Activated naive CD4-positive, alpha-beta T cell treated with Interleukin-2 at 50 U/mL for 16 hours (primary cell): ENCODE data around the gene GNA12.
"Not testable (repeated sequence)": the region's sequence is repeated elsewhere in the genome, so short reads cannot be mapped to it uniquely, and the experiment has no call there.

Experiments
- DNase-seq: peaks from one replicate; pipeline ENCODE4 v3.0.0-alpha.2; 2020

Gene GNA12

DNA sequence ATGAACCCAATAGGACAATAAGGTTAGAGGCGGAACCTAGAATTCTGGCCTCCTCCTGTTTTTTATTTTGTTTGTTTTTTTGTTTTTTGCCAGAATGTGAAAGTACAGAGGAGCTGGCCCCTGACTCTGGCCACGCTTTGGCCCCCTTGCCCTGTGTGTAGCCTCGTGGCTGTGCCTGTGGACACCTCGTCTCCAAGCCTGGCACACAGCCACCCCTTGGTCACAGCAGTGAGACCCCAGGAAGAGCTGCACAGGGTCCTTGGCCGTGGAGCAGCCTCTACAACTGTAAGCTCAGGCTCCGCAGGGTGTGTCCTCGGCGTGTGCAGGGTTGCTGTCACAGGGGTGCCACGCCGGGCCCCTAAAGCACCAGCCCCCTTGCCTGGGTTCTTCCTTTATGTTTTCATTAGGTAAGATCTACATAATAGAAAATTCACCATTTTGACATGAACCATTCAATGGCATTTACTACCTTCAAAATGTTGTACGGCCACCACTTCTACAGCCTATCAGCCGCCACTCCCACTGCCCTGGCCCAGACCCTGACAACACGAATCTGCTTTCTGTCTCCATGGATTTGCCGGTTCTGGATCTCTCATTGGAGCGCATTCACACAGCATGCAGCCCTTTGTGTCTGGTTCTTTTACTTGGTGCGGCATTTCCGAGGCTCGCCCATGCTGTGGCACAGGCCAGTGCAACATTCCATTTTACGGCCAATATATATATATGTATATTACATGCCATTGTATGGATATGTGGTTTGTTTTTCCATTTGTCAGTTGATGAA is 105.2 kb downstream of the GNA12 start:
- DNase-seq = no peak

DNA sequence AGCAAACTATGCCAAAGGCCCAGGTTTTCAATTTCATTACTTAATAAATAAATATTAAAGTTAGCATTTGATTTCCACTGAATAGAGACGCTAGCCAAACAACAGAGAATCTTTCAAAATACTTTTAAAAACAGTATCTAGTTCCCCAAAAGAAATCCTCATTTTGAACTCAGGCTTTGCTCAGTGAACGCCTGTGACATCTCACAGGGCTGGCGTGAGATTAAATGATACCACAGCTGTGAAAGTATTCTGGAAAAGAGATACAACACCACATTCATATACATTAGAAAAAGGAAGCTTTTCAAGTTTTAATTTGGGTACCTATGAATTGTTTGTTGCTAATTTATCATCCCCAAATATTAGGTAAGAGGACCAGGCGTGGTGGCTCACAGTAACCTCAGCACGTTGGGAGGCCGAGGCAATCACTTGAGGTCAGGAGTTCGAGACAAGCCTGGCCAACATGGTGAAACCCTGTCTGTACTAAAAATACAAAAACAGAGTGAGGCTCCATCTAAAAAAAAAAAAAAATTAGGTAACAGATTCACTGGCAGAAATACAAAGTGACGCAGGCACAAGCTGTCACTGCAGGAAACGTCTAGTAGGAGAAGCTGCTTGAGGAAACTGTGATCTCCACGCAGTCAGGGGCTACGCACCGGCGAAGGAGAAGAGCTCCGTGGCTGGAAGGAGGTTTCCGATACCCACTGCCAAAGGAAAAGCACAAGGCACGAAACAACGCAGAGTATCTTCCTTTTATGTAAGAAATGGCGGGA is 106.2 kb downstream of the GNA12 start:
- DNase-seq = no peak

DNA sequence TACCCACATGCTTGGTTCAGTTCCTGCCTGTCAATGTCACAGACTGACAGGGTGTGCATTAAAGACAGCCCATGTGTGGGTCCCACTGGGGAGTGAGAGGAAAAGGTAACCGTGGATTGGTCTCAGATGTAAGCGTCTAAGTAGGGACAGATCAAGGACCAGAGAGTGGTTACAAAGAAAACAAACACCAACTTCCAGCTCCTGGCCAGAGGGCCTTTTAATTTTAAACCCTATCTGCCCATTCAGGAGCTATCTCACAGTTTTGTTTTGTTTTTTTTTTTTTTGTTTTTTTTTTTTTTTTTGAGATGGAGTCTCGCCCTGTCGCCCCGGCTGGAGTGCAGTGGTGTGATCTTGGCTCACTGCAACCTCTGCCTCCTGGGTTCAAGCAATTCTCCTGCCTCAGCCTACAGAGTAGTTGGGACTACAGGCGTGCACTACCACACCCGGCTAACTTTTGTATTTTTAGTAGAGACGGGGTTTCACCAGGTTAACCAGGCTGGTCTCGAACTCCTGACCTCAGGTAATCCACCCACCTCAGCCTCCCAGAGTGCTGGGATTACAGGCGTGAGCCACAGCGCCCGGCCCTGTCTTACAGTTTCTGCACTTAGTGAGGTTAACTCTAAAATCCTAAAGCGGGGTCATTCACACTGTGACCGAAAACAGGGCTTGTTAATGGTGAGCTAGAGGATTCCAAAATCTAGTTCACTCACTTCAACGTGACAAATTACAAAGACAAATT is 106.9 kb downstream of the GNA12 start:
- not testable (repeated sequence) for DNase-seq

DNA sequence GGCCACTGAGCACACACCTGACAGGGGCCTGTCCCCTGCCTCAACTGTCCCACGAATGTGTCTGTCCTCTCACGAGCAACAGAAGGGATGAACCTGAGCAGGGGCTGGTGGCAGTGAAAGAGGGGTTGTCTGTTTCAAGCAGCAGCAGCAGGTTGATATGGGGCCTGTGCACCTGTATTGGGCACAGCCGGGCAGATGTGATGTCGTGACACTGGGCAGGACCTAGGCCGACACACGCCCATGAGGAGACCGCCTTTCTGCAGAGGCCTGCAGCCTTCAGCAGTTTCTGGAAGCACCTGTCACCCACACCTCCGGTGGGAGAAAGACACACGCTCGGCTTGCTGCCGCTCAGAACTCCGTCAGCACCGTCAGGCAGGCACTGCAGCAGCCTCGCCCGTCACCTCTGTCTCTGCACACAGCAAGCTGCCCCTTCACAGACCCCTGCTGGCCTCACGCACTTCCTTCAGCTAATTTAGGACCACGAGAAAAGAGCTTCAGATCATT is 107.6 kb downstream of the GNA12 start:
- no peak for DNase-seq

DNA sequence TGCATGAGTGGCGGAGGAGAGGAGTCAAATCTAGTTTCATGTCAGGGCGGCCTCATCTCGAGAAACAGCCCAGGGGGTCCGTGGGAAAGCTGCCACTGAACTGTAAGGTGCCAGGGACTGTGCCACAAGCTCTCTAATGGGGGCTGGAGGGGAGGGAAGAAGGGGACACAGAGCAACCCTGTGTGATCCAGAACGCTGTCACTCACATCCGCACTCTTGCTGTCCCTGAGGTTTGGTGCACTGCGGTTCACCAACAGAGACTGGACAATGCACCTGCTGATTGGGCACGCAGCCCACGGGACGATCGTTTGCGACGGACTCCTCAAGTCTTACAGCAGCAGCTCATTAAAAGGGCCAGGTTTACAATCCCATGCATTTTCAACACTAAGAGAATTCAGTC is 108.4 kb downstream of the GNA12 start:
- DNase-seq = no peak

DNA sequence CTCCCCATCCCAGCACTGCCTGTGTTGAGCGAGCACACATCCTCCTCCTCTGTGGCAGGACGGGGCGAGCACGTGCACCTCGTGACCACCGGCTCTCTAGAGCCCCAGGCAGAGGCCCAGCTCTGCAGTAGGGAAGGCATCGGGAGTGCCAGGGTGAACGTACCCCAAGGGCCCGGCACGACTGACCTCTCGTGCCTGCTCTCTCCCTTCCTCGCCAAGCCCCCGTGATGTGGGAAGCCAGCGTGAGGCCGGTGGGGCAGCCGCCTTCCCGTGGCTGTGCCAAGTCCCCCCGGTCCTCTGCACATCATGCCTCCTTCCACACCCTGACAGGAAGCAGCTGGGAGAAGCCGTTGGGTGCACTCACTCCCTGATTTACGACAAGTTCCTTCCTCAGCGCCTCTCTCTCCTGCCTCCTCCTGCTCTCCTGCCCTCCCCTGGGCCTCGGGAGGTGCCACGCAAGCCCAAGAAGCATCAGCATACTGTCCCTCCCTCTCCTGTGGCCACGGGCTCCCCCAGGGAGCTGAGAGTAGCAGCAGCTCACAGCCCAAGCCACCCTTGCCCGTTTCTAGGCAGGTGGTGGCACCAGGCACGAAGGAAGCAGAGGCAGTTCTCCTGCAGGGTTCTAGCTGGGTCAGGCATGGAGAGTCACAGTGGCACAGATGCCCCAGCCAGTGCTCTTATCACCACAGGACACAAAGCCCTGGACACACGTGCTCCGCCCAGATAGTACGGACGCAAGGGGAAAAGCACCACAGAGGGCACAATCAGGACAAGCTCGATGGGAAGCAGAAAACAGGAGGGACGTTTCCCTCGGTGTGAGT is 109.1 kb downstream of the GNA12 start:
- DNase-seq = no peak

DNA sequence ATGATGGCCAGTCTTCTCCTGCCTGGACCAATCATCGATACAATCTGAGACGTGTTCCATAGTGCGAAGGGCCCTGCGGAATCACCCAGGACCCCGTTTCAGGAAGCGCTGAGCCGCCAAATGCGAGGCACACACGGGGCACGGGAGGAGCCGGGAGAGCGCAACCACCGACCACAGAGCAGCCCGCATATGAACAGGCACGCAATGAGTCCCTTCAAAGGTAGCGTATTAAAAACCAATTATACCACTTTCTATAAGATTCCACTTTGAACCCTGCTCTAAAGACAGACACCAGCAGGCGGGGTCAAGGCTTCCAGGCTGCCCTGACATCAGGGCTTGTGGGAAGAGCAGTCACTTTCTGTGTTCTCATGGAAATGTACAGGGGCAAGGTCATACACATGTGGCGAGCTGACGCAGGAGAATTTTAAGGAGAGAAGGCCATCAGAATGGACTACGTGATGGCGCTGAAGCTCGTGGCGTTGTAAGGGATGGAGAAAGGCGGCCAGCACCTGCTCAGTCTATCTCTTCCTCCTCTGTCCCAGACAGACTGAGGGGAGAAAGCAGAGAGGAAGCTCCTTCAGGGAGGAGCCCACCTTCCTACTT is 109.9 kb downstream of the GNA12 start:
- no peak for DNase-seq

DNA sequence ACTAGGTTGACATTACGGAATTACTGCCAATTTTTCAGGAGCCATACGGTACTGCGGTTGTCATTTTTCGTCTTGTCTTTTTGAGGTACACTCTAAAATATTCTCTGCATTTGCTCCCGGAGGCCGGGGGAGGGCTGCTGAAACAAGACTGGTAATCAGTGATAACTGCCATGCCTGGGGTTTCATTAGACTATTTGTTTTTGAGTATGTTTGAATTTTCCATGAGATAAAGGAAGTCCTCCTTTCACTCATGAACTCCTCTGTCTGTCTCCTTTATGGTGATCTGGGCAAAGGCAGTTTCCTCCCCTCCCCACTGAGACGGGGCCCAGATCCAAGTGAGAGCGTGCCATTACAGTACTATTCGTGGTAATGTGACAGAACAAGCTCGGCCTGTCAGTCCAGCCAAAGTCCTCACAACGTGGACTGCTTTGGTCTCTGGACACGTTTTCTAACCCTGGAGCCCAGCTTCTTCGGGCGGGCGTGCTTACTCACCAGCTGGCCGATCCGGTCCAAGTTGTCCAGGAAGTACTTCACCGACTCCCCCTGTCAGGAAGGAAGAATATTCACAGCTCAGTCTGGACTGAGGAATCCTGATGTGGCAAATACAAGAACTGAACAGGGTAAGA is 111.0 kb downstream of the GNA12 start:
- DNase-seq = no peak

DNA sequence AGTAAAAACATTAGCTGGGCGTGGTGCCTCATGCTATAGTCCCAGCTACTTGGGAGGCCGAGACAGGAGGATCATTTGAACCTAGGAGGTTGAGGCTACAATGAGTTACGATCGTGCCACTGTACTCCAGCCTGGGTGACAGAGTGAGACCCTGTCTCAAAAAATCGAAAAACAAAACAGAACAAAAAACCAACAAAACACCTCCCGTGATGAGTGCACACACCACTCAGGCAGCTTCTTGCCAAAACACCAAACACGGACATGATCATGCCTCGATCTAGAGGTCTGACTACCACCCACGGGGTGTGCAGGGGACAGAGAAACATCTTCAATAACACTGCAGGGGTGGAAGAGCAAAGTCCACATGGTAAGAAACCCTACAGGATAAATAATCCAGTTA is 111.7 kb downstream of the GNA12 start:
- no peak for DNase-seq

DNA sequence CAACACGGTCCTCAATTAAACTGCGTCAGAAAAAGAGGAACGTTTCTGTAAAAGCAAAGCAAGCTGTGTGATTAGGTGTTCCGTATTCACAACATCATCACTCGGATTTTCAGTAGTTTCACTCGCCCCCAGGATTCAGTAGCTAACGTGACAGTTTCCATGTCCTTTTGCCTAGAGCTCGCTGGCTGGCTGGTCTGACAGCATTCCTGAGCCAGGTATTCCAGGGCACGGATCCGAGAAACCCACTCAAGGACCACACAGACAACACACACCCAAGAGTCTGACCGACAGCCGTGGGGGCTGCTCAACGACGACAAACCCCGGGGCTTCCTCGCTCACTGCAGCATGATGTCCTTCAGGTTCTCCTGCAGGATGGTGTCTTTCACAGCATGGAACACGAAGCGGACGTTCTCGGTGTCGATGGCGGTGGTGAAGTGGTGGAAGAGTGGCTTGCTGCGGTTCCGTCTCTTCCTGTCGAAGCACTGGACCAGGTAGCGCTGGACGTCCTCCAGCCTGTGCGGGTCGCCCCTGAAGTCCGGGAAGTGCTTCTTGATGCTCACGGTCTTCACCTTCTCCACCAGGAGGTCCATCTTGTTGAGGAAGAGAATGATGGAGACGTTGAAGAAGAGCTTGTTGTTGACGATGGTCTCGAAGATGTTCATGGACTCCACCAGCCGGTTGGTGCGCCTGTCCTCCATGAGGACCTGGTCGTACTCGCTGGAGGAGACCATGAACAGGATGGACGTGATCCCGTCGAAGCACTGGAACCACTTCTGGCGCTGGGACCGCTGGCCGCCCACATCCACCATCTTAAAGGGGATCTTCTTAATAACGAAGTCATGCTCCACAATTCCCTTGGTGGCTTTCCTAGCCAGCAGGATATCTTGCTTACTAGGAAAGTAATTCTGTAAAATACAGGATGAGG is 113.0 kb downstream of the GNA12 start:
- DNase-seq = no peak

DNA sequence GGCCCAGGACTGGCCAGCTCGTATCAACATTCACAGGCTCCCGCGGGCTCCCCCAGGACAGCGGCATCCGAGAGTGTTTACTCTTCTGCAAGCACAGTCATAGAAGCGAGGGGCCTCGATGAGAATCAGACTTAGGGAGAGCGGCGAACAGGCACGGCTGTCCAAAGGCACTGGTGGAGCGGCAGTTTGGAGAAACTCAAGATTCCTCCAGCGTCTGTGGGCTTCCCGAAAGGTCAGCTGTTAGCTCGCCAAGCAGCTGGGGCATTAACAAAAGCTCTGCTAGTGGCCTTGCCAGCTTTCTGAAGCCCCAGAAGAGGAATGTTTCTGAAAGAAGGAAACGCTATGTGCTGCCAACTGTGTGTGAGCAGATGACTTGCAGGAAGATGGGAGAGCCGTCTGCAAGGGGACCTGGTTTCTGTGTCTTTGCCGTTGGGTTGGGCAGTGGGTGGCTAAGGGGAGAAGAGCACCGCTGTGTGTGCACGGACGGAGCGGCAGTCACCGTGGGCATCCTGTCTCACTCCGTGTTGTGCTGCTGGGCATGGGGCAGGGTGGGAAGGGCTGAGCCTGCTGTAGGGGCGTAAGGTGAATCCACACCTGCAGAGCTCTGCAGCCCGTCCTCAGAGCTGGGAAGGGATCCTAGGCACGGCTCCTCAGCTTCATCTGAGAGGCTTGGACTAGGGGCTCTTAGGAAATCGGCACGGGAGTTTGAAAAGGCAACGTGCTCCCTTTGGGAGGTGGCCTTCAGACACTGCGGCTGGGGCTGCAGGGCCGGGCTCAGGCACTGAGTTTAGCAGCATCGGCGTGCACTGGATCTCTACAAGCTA is 114.0 kb downstream of the GNA12 start:
- no peak for DNase-seq

DNA sequence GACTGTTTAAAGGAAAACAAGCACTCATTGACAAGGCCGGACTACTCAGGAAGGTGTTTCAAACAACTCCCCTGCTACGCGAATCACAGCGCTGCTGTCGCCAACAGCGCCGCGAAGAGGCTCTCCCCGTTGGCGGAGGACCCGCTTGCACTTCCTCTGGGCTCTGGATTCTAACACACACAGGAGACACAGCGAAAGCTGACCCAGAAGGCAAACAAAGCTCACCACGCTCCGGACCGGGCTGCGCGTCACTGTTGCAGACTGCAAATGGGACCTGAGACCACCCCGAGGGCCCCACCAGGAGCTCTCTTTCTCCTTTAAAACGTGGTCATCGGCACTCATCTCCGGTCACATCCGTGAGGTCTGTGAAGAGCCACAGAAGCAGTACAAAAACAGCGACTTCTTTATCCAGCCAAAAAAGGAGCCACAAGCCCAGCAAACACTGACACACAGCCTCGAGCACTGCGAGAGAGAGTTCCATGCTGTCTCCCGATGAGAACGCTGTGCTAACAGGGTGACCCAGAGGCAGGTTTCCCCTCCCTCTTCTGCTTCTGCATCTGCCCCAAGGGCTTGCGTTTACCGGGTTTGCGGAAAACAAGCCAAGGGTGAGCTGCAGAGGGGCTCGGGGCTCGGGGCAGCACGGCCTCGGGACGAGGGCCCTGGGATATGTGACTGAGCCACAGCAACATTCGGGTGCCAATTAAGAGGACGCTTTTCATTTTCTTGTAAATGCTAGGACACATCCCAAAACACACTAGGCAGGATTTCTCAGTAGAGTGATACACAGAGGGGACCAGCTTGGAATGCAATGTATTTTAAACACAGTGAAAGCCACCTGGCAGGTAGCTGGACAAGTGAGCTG is 114.8 kb downstream of the GNA12 start:
- DNase-seq = no peak

DNA sequence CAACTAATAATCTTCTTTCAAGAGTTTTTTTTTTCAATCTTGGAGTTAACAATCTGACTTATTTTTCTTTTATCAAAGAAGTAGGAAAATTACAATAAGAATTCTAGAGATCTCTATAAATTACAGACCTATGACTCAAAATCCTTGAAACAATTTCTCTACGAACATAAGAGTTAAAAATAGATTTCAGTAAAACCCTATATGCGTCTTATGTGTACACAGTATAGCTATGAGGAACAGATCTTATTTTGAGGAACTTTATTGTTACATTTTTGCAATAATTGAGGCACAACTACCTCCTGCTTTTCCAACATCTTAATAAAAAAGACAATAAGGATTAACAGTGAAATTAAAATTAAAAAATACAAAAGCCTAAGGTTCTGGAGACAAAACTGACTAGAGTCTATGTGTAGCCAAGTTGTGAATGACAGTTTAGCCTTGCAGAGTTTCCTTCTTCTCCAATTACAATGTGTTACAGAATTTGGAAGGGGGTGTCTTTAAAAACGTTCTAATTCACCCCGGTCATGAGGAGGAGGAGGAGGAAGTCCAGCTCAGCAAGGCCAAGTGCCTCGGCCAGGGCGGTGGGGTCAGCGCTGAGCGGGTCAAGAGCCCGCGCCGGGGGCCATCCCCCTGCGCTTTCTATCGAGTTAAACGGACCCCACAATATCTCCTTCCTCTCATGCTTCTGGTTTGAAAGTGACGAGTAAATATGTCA is 115.6 kb downstream of the GNA12 start:
- no peak for DNase-seq

DNA sequence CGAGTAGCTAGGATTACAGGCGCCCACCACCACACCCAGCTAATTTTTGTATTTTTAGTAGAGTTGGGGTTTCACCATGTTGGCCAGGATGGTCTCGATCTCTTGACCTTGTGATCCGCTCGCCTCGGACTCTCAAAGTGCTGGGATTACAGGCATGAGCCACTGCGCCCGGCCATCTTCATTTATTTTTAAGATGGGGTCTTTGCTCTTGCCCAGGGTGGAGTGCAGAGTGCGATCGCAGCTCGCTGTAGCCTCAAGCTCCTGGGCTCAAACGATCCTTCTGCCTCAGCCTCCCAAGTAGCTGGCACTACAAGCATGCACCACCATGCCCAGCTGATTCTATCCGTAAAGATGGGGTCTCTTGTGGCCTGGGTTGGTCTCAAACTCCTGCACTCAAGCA is 116.9 kb downstream of the GNA12 start:
- not testable (repeated sequence) for DNase-seq

DNA sequence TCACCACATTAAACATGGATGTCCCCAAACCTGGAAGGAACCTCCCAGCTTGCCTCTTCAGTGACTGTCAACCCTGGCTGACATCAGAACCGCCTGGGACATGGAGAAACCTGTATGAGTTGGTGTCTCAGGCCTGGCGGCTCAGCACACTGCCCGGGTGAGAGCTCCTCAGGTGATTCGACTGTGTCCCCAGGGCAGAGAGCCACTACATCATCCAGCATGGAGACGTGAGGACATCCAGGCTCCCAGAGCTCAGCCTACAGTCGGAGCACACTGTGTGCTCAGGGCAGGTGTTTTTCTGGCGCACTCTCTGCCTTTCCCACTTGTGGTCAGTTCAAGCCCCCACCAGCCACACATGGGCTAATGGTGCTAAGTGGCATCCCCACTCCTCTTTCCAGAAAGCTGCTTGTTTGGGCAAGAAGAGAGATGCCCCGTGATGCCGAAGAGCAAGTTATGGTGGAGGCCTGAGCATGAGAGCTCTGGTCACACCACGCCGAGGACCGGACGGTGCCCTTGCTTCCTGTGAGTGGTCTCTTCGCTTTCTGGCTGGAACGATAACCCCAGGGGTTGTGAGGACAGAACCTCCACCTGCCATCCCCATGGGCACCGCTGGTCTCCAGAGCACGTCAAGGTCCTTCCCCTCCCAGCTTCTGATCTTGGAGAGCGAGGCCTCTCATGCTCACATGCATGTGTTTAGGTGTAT is 117.6 kb downstream of the GNA12 start:
- DNase-seq = no peak

DNA sequence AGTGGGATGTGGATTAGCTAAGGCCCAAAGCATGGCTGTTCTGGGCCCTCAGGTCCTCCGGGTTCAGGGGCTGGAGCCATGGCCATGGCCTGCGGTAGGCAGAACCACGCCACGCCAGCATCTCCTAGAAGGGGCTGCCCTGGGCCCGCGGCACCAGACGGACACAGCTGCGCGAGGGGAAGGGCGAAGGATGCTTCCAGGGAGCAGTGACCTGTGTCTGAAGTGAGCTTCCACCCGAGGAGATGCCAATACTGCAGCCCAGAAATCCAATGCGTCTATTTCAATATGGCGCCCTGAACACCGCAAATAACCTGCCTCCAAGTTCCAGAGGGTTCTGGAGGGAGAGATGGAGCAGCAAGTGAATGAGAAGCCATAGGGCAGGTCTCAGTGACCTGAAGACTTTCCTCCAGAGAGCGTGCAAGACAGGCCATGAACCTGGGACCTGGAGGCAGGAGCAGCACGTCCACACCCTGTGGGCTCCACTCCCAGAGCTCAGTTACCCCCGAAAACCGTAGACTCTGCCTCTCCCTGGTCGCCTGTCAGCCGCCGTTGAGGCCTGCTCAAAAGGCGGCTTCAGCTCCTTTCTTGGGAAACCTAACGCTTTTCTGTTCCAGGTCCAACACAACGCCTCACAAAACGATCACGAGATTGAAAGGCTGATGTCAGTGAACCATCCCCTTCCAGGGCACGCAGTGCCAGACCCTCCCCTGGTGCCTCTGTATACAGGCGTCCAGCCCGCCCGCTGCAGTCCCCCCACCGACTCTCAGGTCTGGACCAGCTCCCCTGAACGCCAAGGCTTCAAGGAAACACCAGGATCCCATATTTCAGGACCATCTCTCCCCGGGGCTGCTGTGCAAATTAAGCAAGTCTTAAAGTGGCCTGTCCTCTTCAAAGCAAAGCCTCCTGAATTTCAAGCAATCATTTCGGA is 118.7 kb downstream of the GNA12 start:
- DNase-seq = no peak
